Measurements from ENCODE around the gene CAPN5. TPM values are rescaled to one million over a fixed set of nuclear protein-coding genes. Genes with fewer than 3 reads are reported as not detected.
A peak's percentile ranks its signal among the peaks of the same experiment; 100 is the strongest.

The CAPN5 gene
- total RNA-seq, 1 experiment from 2014 or later, result 27.4 TPM

GRCh38 chr11:77038825-77039326 lies 27.9 kb upstream of the CAPN5 start:
- DNase-seq (ENCODE audit: low spot score) (no peak), ATAC-seq (no peak)
- ChIA-PET CTCF (interaction anchor here (1.2 to 9.0 kb wide), 9 partner anchors 8 to 317 kb away, joined by 3 to 86 read pairs (median 15); no protein-coding TSS in a partner anchor), POLR2A (no interaction called here)
- peaks cover 8% of the 10 kb centered on the region for H3K4me1 Mint-ChIP-seq
- peaks cover 52% of the 10 kb centered on the region for H3K27me3 Mint-ChIP-seq (ENCODE audit: low read depth)
- no peak for TF ChIP-seq SOX15 (CRISPR knock-in tag; IDR thresholded peaks at IDR 0.05)
- TF ChIP-seq SMAD4 (CRISPR knock-in tag; IDR thresholded peaks at IDR 0.05), result no peak
- no peak for TF ChIP-seq FOXK1 (CRISPR knock-in tag; IDR thresholded peaks at IDR 0.05)
- no peak for TF ChIP-seq JAZF1 (CRISPR knock-in tag; IDR thresholded peaks at IDR 0.05)
- TF ChIP-seq CBFB (CRISPR knock-in tag; IDR thresholded peaks at IDR 0.05; ENCODE audit: low read depth), result no peak
- H3K36me3 Mint-ChIP-seq, result no peaks in the 10 kb centered on the region
- H3K9me3 Mint-ChIP-seq, result no peaks in the 10 kb centered on the region
- peak overlapping the region; percentile 16 for H3K4me3 Mint-ChIP-seq
- H3K27ac Mint-ChIP-seq, result no peak overlapping the region

GRCh38 chr11:77039491-77040400 lies 27.0 kb upstream of the CAPN5 start:
- Mint-ChIP-seq H3K4me1 (peaks cover 7% of the 10 kb centered on the region), H3K36me3 (no peaks in the 10 kb centered on the region), H3K27ac (no peak overlapping the region), H3K27me3 (ENCODE audit: low read depth) (peaks cover 52% of the 10 kb centered on the region), H3K9me3 (no peaks in the 10 kb centered on the region), H3K4me3 (peak overlapping the region; percentile 44)
- ChIA-PET POLR2A (interaction anchor here (0.5 to 0.6 kb wide), 2 partner anchors 16 to 184 kb away, joined by 3 to 5 read pairs; no protein-coding TSS in a partner anchor), CTCF (interaction anchor here (0.5 to 9.0 kb wide), 22 partner anchors 9 to 342 kb away, joined by 3 to 86 read pairs (median 6); partner anchors contain the start of gene CAPN5)
- ATAC-seq, result peak; percentile 68
- peak; percentile 71 for DNase-seq (ENCODE audit: low spot score)
- TF ChIP-seq IRF2 (CRISPR knock-in tag; IDR thresholded peaks at IDR 0.05; ENCODE audit: borderline replicate concordance, low read depth) (0 out of 2 replicates have a peak, but pooled peaks have one; percentile 61), RELA (CRISPR knock-in tag; IDR thresholded peaks at IDR 0.05; ENCODE audit: borderline replicate concordance) (peak; percentile 97), AR (CRISPR knock-in tag; IDR thresholded peaks at IDR 0.05) (no peak), NR3C1 (CRISPR knock-in tag; conservative IDR thresholded peaks at IDR 0.05; ENCODE audit: low read depth) (peak; percentile 68; the same call in 1 of the 2 replicates), OVOL2 (CRISPR knock-in tag; IDR thresholded peaks at IDR 0.05; ENCODE audit: borderline replicate concordance) (no peak), ETV6 (CRISPR knock-in tag; IDR thresholded peaks at IDR 0.05) (peak; percentile 91), ATF1 (CRISPR knock-in tag; IDR thresholded peaks at IDR 0.05) (peak; percentile 96), ARID4B (CRISPR knock-in tag; IDR thresholded peaks at IDR 0.05; ENCODE audit: borderline replicate concordance) (peak; percentile 99), ZNF138 (CRISPR knock-in tag; conservative IDR thresholded peaks at IDR 0.05) (peak; percentile 89; the same call in 1 of the 2 replicates), MAX (CRISPR knock-in tag; IDR thresholded peaks at IDR 0.05) (peak; percentile 99), GABPB1 (CRISPR knock-in tag; IDR thresholded peaks at IDR 0.05) (no peak), USF1 (CRISPR knock-in tag; IDR thresholded peaks at IDR 0.05) (peak; percentile 81), ZNF232 (CRISPR knock-in tag; IDR thresholded peaks at IDR 0.05) (0 out of 2 replicates have a peak, but pooled peaks have one; percentile 80), FOXP4 (CRISPR knock-in tag; IDR thresholded peaks at IDR 0.05) (peak; percentile 93), ZMAT4 (CRISPR knock-in tag; IDR thresholded peaks at IDR 0.05) (no peak), TCF7 (CRISPR knock-in tag; IDR thresholded peaks at IDR 0.05; ENCODE audit: low read depth) (peak; percentile 93; the same call in 1 of the 2 replicates), NR1H2 (CRISPR knock-in tag; IDR thresholded peaks at IDR 0.05) (peak; percentile 83), ELF4 (CRISPR knock-in tag; IDR thresholded peaks at IDR 0.05; ENCODE audit: low read depth) (peak; percentile 93)
